Stimulated activated CD4-positive, alpha-beta T cell treated with anti-CD3 and anti-CD28 coated beads, Interleukin-1b, Interleukin-23, amount 100 ng/mL, for 24 hours (primary cell): Measurements from ENCODE around the gene AIP.
"Not testable (repeated sequence)": the region's sequence is repeated elsewhere in the genome, so short reads cannot be mapped to it uniquely, and the experiment has no call there.

Experiments used
- DNase-seq, 4 experiments: peaks; one replicate each; pipeline ENCODE4 v3.0.0-alpha.2; 2020; ENCODE audit warnings: low read depth in 4 of 4, low spot score in 1 of 4

AIP gene

GRCh38 chr11:67448220-67448609, 34.6 kb upstream of the AIP start:
- no peak for DNase-seq

GRCh38 chr11:67449116-67449844, 33.5 kb upstream of the AIP start:
- no peak for DNase-seq

- no peak for DNase-seq
Observed at GRCh38 chr11:67450796-67451657, 31.8 kb upstream of the AIP start.

DNA sequence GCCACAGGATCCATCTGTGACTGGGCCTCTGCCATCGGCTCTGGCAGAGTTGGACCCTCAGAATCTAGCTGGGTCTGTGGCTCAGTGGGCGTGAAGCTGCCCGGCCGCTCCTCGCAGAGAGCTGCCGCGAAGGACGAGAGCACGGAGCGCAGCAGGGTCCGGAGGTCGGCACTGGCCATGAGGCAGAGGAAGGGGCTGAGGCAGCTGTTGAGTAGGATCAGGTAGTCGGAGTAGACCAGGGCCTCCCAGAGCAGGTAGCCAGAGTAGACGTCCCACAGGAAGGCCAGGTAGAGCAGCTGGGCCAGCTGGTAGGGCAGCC, 31.2 kb upstream of the AIP start:
- no peak for DNase-seq

GRCh38 chr11:67452141-67452952, 30.5 kb upstream of the AIP start, which contains the start of gene GPR152:
GPR152 (minus strand) TSS chr11:67452729; CDS start chr11:67452724, 5 bp downstream.
- no peak for DNase-seq

GRCh38 chr11:67453816-67454732, 28.8 kb upstream of the AIP start:
- DNase-seq, result no peak

GRCh38 chr11:67455054-67455453, 27.8 kb upstream of the AIP start, which contains the start of gene CABP4:
CABP4 (plus strand) TSS chr11:67455354; CDS start chr11:67455424, 70 bp downstream.
- no peak for DNase-seq

- no peak for DNase-seq
Observed at GRCh38 chr11:67456068-67456705, 26.6 kb upstream of the AIP start.

DNA sequence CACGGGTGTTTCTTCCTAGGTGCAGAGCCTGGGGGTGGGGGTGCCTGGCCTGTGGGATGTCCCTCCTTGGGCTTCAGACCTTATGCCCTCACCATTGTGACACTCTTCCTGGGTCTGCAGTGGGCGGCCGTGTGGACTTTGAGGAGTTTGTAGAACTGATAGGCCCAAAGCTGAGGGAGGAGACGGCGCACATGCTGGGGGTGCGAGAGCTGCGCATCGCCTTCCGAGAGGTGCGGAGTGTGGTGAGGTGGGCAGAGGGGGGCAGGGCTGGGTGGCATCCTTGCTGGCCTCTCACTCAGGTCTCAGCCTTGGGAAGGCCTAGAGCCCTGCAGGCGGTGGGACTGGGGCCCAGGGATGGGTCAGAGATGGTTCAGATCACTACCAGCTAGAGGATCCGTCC, 25.4 kb upstream of the AIP start:
- no peak for DNase-seq

- no peak for DNase-seq
Observed at GRCh38 chr11:67458266-67458665, 24.6 kb upstream of the AIP start.

GRCh38 chr11:67463186-67463585, 19.6 kb upstream of the AIP start:
- DNase-seq, result no peak

DNA sequence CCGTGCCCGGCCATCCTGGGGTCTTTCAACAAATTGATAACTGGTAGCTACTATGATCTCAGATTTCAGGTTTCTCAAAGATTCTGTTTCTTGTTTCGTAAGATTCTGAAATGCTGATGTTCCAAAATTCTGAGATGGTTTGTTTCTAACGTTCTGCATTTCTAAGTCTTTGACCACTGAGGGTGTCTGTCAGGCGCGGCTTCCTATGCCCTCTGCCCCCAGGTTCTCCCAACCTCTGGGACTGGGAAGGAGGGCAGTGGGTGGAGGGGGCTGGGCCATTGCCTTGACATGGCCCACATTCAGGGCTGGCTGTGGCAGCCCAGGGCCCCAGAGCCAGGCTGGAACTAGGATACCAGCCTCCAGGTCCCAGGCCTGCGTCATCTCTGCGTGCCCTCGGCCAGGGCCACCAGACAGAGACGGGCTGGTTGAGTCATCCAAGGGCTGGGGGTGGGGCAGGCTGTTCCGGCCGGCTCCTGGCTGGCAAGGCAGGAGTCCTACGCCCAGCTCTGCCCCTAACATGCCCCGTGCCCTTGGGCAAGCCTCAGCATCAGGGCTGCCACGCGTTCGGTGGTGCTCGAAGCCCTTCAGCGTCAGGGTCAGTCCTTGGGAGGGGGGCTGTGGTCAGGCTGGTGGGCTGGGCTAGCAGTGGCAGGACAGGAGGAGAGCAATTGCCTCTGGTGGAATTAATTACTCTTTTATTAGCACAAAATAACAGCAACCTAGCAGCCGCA, 19.0 kb upstream of the AIP start:
- no peak for DNase-seq

DNA sequence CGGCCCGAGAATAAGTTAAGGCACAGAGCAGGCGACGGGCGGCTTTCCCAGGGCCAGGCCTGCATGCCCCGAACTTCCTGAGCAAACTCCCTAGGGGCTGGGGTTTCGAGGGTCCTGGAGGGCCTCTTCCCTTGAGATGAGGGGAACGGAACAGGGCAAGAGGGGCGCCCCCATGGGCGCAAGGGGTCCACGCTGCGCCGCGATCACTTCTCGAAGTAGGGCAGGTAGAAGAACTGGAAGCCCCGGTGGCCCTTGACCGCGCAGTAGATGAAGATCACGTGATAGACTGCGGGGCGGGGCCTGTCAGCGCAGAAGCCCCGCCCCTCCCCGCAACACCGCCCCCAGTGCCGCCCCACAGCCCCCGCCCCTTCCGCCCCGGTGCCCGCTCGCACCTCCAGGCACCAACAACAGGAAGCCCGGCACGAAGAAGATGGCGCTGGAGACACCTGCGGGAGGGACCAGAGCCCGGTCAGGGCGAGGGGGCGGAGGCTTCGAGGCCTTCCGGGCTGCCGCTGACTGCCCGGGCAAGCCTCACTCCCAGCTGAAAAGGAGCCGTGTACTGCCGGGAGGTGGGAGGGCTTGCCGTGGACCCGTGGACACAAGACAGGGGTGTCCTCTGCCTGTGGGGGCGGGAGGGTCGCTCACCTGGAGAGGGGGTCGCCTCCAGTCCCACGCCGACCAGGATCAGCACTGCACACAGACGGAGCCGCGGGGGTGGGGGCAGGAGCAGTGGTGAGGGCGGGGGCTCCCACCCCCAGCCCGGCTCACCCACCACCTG, 18.2 kb upstream of the AIP start:
- DNase-seq, result peak; percentile 82 to 90 (median 86)

DNA sequence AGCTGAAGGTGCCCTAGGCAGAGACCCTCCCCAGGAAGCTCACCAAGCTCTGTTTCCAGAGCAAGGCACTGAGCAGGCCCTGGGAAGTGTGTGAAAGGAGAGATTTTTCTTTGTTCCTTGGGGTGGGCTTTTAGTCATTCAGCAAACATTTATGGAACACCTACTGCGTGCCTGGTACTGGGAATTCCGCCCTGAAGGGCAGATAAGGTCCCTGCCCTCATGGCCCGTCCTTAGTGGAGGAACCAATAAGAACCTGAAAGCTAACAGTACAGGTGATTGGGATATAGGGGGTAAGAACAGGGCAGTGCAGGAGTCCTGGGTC, 17.7 kb upstream of the AIP start:
- no peak for DNase-seq

DNA sequence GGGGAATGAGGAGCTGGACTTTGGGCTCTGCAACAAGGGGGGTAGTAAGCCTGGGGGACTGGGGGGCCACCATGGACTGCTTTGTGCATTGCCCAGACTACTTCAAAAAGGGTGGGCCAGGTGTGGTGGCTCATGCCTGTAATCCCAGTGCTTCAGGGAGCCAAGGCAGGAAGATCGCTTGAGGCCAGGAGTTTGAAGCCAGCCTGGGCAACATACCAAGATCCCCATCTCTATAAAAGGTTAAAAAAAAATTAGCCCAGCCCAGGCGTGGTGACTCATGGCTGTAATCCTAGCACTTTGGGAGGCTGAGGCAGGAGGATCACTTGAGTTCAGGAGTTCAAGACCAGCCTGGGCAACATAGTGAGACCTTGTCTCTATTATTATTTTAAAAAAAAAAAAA, 17.3 kb upstream of the AIP start:
- DNase-seq, result not testable (repeated sequence)

DNA sequence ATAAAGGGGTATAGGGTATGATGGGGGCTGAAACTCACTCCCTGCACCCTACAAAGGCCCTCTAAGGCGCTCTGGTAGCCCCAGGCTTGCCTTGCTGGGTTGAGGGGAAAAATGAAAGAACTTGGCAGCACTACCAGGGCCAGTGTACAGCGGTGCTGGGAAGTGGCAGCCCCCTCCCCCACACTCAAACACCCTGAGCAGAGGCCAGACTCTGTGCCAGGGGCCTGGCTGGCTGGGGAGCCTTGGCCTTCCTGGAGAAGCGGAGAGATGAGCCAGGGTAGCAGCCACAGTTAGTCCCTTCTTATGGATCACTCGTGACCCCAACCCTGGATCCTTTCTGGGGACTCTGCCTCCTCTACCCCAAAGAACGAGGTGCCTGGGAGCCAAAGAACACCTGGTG, 16.5 kb upstream of the AIP start:
- DNase-seq, result no peak

DNA sequence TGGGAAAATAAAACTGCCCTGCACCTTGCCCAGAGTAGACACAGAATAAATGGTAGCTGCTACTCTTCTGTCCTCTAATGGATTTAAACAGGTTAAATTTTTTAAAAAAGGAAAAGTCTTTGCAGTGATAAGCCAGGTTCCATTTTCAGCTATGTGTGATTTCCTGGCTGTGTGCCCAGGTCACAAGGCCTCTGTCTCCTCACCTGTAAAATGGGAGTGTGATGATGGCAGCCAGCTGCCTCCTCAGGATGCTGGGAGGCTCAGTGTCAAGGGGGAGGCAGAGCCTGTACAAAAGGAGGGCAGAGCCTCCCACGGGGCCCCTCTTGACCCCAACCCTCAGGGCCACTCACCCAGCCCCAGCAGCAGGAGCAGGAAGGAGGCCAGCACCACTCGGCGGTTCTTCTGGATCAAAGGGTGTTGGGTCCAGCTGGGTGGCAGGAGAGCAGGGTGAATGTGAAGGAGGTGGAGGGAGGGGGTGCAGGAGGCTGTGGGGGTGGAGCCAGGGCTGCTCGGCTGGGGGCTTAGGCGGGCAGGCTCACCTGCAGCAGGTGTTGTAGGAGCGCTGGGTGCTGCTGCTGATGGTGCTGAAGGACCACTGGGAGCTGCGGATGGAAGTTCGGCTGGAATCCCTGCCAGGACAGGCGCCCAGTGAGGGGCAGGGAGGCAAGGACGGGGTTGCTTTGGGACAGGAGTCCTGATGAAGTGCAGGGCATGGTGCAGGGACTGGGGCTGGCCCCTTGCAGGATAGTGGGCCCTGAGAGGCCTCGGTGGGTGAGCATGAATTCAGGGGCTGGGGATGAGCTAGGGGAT, 15.7 kb upstream of the AIP start:
- no peak for DNase-seq

- DNase-seq, result no peak
Observed at GRCh38 chr11:67468056-67468455, 14.8 kb upstream of the AIP start.
